BLaER1 (cell line): ENCODE measurements around the gene UBXN2A.
"Not testable (repeated sequence)": the region's sequence is repeated elsewhere in the genome, so short reads cannot be mapped to it uniquely, and the experiment has no call there.

ENCODE experiments used
- H3K27ac ChIP-seq: shearing (Covaris generic); formaldehyde crosslinking; 2 replicates; pipeline ENCODE4 v1.8.1; 2022
- H3K27me3 ChIP-seq: shearing (Covaris generic); formaldehyde crosslinking; 2 replicates; pipeline ENCODE4 v1.8.1; 2022
- H3K36me3 ChIP-seq: shearing (Covaris generic); formaldehyde crosslinking; 2 replicates; pipeline ENCODE4 v1.8.1; 2022
- H3K4me1 ChIP-seq: shearing (Covaris generic); formaldehyde crosslinking; 2 replicates; pipeline ENCODE4 v1.8.1; 2022
- H3K4me2 ChIP-seq: shearing (Covaris generic); formaldehyde crosslinking; 2 replicates; pipeline ENCODE4 v1.8.1; 2022
- H3K4me3 ChIP-seq: shearing (Covaris generic); formaldehyde crosslinking; 2 replicates; pipeline ENCODE4 v1.8.1; 2022
- H3K9ac ChIP-seq: shearing (Covaris generic); formaldehyde crosslinking; 2 replicates; pipeline ENCODE4 v1.8.1; 2022
- H3K9me3 ChIP-seq: shearing (Covaris generic); formaldehyde crosslinking; 2 replicates; pipeline ENCODE4 v1.8.1; 2022
- H4K20me1 ChIP-seq: shearing (Covaris generic); formaldehyde crosslinking; 2 replicates; pipeline ENCODE4 v1.8.1; 2022
- Cebpa-rat ChIP-seq: shearing (Covaris generic); IDR thresholded peaks from 2 replicates; pipeline ENCODE4 v1.8.1; 2022

Gene UBXN2A

DNA sequence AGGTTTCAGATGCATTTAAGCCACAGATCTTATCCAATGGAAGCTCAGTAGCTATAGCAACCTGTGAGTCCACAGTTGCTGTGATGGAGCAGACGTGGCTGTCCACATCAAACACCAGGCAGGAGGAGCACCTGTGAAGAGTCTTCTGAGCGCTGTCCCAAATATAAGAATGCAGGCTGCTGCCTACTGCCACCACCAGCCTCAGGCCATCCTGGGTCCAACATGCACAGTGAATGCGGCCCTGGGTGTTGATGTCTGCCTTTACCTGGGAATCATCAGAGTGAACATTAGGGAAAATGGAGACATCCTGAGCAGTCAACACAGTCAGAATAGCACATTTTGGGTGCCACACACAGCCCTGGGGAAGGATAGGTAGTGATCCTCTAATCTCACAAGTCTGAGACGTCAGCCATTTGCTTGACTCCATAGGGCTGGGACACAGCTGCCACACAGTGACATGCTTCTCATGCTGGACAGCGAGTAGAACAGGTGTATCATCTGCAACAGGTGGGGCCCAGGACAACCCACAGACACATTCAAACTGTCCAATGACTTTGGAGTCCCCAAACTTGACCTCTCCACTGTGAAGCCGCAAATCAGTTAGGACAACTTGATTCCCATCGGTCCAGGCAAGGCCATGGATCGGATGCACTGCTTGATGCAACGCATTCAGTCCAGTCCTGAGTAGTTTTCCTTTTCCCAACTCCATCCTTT lies 98.7 kb downstream of the UBXN2A start:
- Histone ChIP-seq H3K4me3 (no peak overlapping the region), H3K4me1 (no peaks in the 10 kb centered on the region), H3K4me2 (no peak overlapping the region), H3K9ac (no peak overlapping the region), H3K27ac (no peak overlapping the region), H3K27me3 (no peaks in the 10 kb centered on the region), H3K9me3 (no peaks in the 10 kb centered on the region), H4K20me1 (0 out of 2 replicates have a peak, but pooled peaks cover 16% of the 10 kb centered on the region), H3K36me3 (peaks cover 39% of the 10 kb centered on the region)
- TF ChIP-seq Cebpa-rat: no peak

DNA sequence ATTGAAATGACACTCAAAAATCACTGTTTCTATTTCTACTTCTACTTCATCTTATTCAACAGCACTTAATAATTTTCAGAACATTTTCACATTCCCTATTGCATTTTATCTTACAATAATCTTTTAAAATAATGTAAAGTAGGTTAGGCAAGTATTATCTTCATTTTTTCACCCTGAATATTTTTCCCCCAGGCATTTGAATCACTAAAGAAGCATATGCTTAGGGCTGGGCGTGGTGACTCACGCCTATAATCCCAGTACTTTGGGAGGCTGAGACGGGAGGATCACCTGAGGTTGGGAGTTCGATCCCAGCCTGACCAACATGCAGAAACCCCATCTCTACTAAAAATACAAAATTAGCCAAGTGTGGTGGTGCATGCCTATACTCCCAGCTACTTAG lies 100.2 kb downstream of the UBXN2A start:
- Histone ChIP-seq H3K4me3 (no peak overlapping the region), H3K9me3 (no peaks in the 10 kb centered on the region), H3K36me3 (peaks cover 36% of the 10 kb centered on the region), H3K9ac (no peak overlapping the region), H3K4me1 (peaks cover 8% of the 10 kb centered on the region), H4K20me1 (0 out of 2 replicates have a peak, but pooled peaks cover 16% of the 10 kb centered on the region), H3K4me2 (no peak overlapping the region), H3K27ac (no peak overlapping the region), H3K27me3 (no peaks in the 10 kb centered on the region)
- no peak for TF ChIP-seq Cebpa-rat

DNA sequence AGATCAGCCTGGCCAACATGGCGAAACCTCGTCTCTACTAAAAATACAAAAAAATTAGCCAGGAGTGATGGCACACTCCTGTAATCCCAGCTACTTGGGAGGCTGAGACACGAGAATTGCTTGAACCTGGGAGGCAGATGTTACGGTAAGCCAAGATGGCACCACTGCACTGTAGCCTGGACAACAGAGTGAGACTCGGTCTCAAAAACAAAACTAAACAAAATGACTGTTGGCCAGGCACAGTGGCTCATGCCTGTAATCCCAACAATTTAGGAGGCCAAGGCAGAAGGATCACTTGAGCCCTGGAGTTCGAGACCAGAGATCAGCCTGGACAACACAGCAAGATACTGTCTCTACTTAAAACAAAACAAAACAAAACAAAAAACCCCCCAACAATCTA lies 102.9 kb downstream of the UBXN2A start:
- Histone ChIP-seq H3K4me1 (peaks cover 25% of the 10 kb centered on the region), H3K36me3 (peaks cover 14% of the 10 kb centered on the region)
- H3K27ac ChIP-seq, H3K9me3 ChIP-seq, H3K4me3 ChIP-seq, H3K9ac ChIP-seq, H4K20me1 ChIP-seq, H3K27me3 ChIP-seq, H3K4me2 ChIP-seq: not testable (repeated sequence)

- H3K27ac ChIP-seq: no peak overlapping the region
- H3K27me3 ChIP-seq: peaks cover 33% of the 10 kb centered on the region
- H3K9me3 ChIP-seq: no peaks in the 10 kb centered on the region
- no peaks in the 10 kb centered on the region for H3K36me3 ChIP-seq
- peaks cover 37% of the 10 kb centered on the region for H3K4me1 ChIP-seq
- peaks cover 10% of the 10 kb centered on the region; the same call in 1 of the 2 replicates for H4K20me1 ChIP-seq
- H3K4me2 ChIP-seq: peak overlapping the region; percentile 82
- peak overlapping the region; percentile 86; the same call in 1 of the 2 replicates for H3K9ac ChIP-seq
- no peak for TF ChIP-seq Cebpa-rat
- peak overlapping the region; percentile 86 for H3K4me3 ChIP-seq
These were observed 105.5 kb downstream of the UBXN2A start for GRCh38 chr2:24045511-24046508.

GRCh38 chr2:24046599-24046929 lies 106.3 kb downstream of the UBXN2A start:
- peak overlapping the region; percentile 82 for H3K4me2 ChIP-seq
- peak overlapping the region; percentile 86 for H3K4me3 ChIP-seq
- peaks cover 10% of the 10 kb centered on the region; the same call in 1 of the 2 replicates for H4K20me1 ChIP-seq
- no peaks in the 10 kb centered on the region for H3K9me3 ChIP-seq
- H3K36me3 ChIP-seq: no peaks in the 10 kb centered on the region
- peaks cover 40% of the 10 kb centered on the region for H3K27me3 ChIP-seq
- H3K27ac ChIP-seq: peak overlapping the region; percentile 73; the same call in 1 of the 2 replicates
- no peak for TF ChIP-seq Cebpa-rat
- H3K9ac ChIP-seq: peak overlapping the region; percentile 86
- peaks cover 37% of the 10 kb centered on the region for H3K4me1 ChIP-seq

DNA sequence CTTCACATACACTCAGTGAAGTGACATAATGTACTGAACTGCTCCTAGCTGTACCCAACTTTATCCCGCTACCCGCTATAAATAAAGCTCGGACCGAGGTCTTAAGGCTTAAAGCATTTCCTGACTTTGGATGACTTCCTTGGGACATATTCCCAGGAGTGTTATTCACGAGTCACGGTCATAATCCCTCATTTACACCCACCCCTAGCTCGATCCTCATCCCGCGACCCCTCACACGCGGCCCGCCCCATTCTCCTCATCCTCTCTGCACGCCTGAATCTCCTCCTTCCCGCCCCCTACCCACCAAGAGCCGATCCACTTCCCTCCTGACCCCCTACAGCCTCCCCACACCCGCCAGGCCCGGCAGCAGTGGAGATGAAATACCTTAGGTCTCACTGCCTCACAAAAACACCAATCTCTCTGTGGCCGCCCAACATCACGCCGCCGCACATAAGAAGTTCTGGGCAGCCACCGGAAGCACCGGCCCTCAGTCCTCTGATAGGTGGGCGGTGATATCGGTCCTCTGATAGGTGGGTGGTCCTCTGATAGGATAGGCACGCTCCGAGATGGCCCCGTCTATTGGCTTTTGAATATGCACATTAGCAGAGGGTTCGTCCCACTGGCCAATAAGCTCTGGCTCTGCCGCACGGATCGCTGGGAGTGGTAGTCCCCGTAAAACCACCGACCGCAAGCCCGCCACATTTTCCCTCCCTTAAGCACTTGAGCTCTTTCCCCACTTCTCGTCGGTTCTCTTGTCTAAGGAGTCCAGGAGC lies 106.9 kb downstream of the UBXN2A start, which contains the start of gene WDCP:
TSS of gene WDCP (minus strand) at position 462 of the 773 bp plus-strand sequence. CDS start 7,897 bp downstream, outside the sequence.
- no peaks in the 10 kb centered on the region for H3K36me3 ChIP-seq
- H3K4me1 ChIP-seq: peaks cover 37% of the 10 kb centered on the region
- H3K9me3 ChIP-seq: no peaks in the 10 kb centered on the region
- peaks cover 10% of the 10 kb centered on the region; the same call in 1 of the 2 replicates for H4K20me1 ChIP-seq
- H3K4me3 ChIP-seq: peak within 1 kb of the TSS; percentile 86
- H3K9ac ChIP-seq: peak within 1 kb of the TSS; percentile 86
- peak within 1 kb of the TSS; percentile 82 for H3K4me2 ChIP-seq
- peak within 1 kb of the TSS; percentile 73 for H3K27ac ChIP-seq
- TF ChIP-seq Cebpa-rat: no peak
- peaks cover 46% of the 10 kb centered on the region for H3K27me3 ChIP-seq

- Histone ChIP-seq H3K4me2 (peak overlapping the region; percentile 71), H4K20me1 (peaks cover 10% of the 10 kb centered on the region; the same call in 1 of the 2 replicates), H3K4me1 (peaks cover 37% of the 10 kb centered on the region), H3K36me3 (no peaks in the 10 kb centered on the region), H3K27me3 (peaks cover 51% of the 10 kb centered on the region), H3K9ac (no peak overlapping the region), H3K4me3 (no peak overlapping the region; the same call in 1 of the 2 replicates), H3K9me3 (no peaks in the 10 kb centered on the region), H3K27ac (no peak overlapping the region)
- no peak for TF ChIP-seq Cebpa-rat
These were observed 107.4 kb downstream of the UBXN2A start for GRCh38 chr2:24047703-24048033.

DNA sequence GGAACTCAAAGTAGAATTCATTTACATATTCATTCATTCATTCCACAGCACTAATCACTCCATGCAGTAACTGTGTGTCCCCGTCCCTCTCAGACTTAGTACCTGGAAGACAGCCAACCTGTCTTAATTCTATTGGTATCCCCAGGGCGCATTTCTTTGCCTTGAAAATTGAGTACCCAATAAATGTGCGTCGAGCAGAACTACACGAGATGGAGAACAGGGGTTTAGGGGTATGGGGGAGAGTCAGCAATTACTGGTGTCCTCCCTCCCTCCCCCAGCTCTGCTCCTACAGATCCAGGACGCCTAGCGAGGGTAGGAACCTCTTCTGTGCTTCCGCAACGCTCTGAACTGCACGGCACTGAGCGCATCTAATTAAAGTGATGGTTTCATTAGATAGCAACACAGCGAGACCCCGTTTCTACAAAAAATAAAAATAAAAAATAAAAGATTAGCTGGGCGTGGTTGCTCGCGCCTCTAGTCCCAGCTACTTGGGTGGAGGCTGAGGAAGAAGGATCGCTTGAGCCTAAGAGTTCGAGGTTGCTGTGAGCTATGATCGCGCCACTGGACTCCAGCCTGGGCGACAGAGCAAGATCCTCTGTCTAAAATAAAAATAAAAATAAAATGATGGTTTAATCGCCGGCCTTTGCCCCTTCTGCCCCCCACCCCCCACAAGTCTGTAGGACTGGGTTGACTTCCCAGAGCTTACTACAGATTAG lies 108.7 kb downstream of the UBXN2A start:
- Histone ChIP-seq H3K4me1 (peaks cover 37% of the 10 kb centered on the region), H3K9ac (peak overlapping the region; percentile 41), H3K4me3 (peak overlapping the region; percentile 70), H3K9me3 (no peaks in the 10 kb centered on the region), H3K4me2 (peak overlapping the region; percentile 90), H3K36me3 (no peaks in the 10 kb centered on the region), H4K20me1 (peaks cover 10% of the 10 kb centered on the region; the same call in 1 of the 2 replicates), H3K27ac (no peak overlapping the region), H3K27me3 (peaks cover 54% of the 10 kb centered on the region)
- no peak for TF ChIP-seq Cebpa-rat
